Activated CD4-positive, alpha-beta T cell treated with anti-CD3 and anti-CD28 coated beads, Interleukin-2, amount 10 ng/mL, durations not matched to agents 7 days and 5 days (primary cell): ENCODE measurements around the gene ZNF414. TPM values are rescaled to one million over a fixed set of nuclear protein-coding genes. Genes with fewer than 3 reads are reported as not detected.
"Not testable (repeated sequence)": the region's sequence is repeated elsewhere in the genome, so short reads cannot be mapped to it uniquely, and the experiment has no call there.

Experiments
- CTCF ChIA-PET: fragments of 350-600 bp; sonication (Branson Sonifier 250); formaldehyde crosslinking; loops from one replicate; lab custom pipeline; 2021; ENCODE audit warnings: antibody characterized with exemption; lab: Charles Lee
- POLR2A ChIA-PET: fragments of 350-600 bp; sonication (Branson Sonifier 250); formaldehyde crosslinking; loops from one replicate; lab custom pipeline; 2021; ENCODE audit warnings: antibody characterized with exemption; lab: Charles Lee
- DNase-seq: peaks from one replicate; pipeline ENCODE4 v3.0.0-alpha.2; 2020
- H3K27ac Mint-ChIP-seq: one replicate; pipeline ENCODE4 v1.8.0; 2021; ENCODE audit warnings: mild to moderate bottlenecking, moderate library complexity, mixed read lengths
- H3K27me3 Mint-ChIP-seq: one replicate; pipeline ENCODE4 v1.8.0; 2021; ENCODE audit warnings: mixed read lengths
- H3K36me3 Mint-ChIP-seq: one replicate; pipeline ENCODE4 v1.8.0; 2021; ENCODE audit warnings: low read depth, mixed read lengths
- H3K4me1 Mint-ChIP-seq: one replicate; pipeline ENCODE4 v1.8.0; 2021; ENCODE audit warnings: mixed read lengths
- H3K4me3 Mint-ChIP-seq: one replicate; pipeline ENCODE4 v1.8.0; 2021; ENCODE audit warnings: mild to moderate bottlenecking, moderate library complexity, mixed read lengths
- H3K9me3 Mint-ChIP-seq: one replicate; pipeline ENCODE4 v1.8.0; 2021; ENCODE audit warnings: mixed read lengths
- total RNA-seq, 2 experiments: library from RNA; stranded (reverse); gene quantifications; one replicate each; pipeline ENCODE4 v1.2.3, GENCODE V29; 2021

The ZNF414 gene
- 10 to 100 TPM; 46.8 to 47.3 TPM for total RNA-seq

- CTCF ChIA-PET = interaction anchor here (0.7 to 4.6 kb wide), 9 partner anchors 8 to 65 kb away, joined by 3 to 45 read pairs (median 4); partner anchors contain the start of gene MYO1F
- POLR2A ChIA-PET = interaction anchor here (0.6 to 1.8 kb wide), 9 partner anchors 9 to 812 kb away, joined by 3 to 9 read pairs (median 5); partner anchors contain the start of gene MYO1F
- H3K4me3 Mint-ChIP-seq = peak within 1 kb of the TSS; percentile 91
- peaks cover 24% of the 10 kb centered on the region for H3K36me3 Mint-ChIP-seq
- no peaks in the 10 kb centered on the region for H3K27me3 Mint-ChIP-seq
- DNase-seq = peak; percentile 95
- peaks cover 59% of the 10 kb centered on the region for H3K4me1 Mint-ChIP-seq
- H3K27ac Mint-ChIP-seq = peak within 1 kb of the TSS; percentile 97
- no peaks in the 10 kb centered on the region for H3K9me3 Mint-ChIP-seq
These were observed at the start of gene ZNF414 for GRCh38 chr19:8513687-8514504. Gene ZNF414, minus strand, starts transcription at chr19:8514167. Its CDS starts 121 bp downstream, at chr19:8514046.

GRCh38 chr19:8561075-8561764 lies 47.3 kb upstream of the ZNF414 start:
- Mint-ChIP-seq H3K4me1 (peaks cover 48% of the 10 kb centered on the region), H3K4me3 (no peak overlapping the region), H3K27me3 (no peaks in the 10 kb centered on the region), H3K36me3 (peaks cover 30% of the 10 kb centered on the region), H3K9me3 (no peaks in the 10 kb centered on the region), H3K27ac (no peak overlapping the region)
- no peak for DNase-seq
- CTCF ChIA-PET = interaction anchor here (0.6 kb wide), 1 partner anchor 201 kb away, joined by 3 read pairs; no protein-coding TSS in a partner anchor
- POLR2A ChIA-PET = no interaction called here

- no peaks in the 10 kb centered on the region for H3K9me3 Mint-ChIP-seq
- ChIA-PET CTCF (interaction anchor here (0.5 to 2.1 kb wide), 4 partner anchors 13 to 217 kb away, joined by 3 to 10 read pairs (median 4); no protein-coding TSS in a partner anchor), POLR2A (no interaction called here)
- DNase-seq = no peak
- H3K27ac Mint-ChIP-seq = peak overlapping the region; percentile 64
- H3K36me3 Mint-ChIP-seq = peaks cover 35% of the 10 kb centered on the region
- H3K4me3 Mint-ChIP-seq = no peak overlapping the region
- peaks cover 34% of the 10 kb centered on the region for H3K4me1 Mint-ChIP-seq
- H3K27me3 Mint-ChIP-seq = no peaks in the 10 kb centered on the region
These were observed 44.4 kb upstream of the ZNF414 start for GRCh38 chr19:8558325-8558724.

GRCh38 chr19:8557642-8558238 lies 43.8 kb upstream of the ZNF414 start:
- no peak for DNase-seq
- CTCF ChIA-PET = interaction anchor here (0.5 to 2.1 kb wide), 3 partner anchors 22 to 216 kb away, joined by 4 to 10 read pairs (median 4); no protein-coding TSS in a partner anchor
- Mint-ChIP-seq H3K27ac (peak overlapping the region; percentile 82), H3K9me3 (no peaks in the 10 kb centered on the region), H3K27me3 (no peaks in the 10 kb centered on the region), H3K4me1 (peaks cover 32% of the 10 kb centered on the region), H3K36me3 (peaks cover 38% of the 10 kb centered on the region), H3K4me3 (no peak overlapping the region)
- POLR2A ChIA-PET = no interaction called here

GRCh38 chr19:8553729-8554128 lies 39.8 kb upstream of the ZNF414 start:
- H3K9me3 Mint-ChIP-seq, POLR2A ChIA-PET, H3K4me3 Mint-ChIP-seq, H3K27me3 Mint-ChIP-seq, CTCF ChIA-PET, DNase-seq, H3K27ac Mint-ChIP-seq: not testable (repeated sequence)
- Mint-ChIP-seq H3K4me1 (peaks cover 19% of the 10 kb centered on the region), H3K36me3 (peaks cover 54% of the 10 kb centered on the region)

- H3K4me3 Mint-ChIP-seq = no peak overlapping the region
- DNase-seq = no peak
- no peak overlapping the region for H3K27ac Mint-ChIP-seq
- ChIA-PET CTCF (no interaction called here), POLR2A (no interaction called here)
- H3K27me3 Mint-ChIP-seq = no peaks in the 10 kb centered on the region
- H3K4me1 Mint-ChIP-seq = peaks cover 12% of the 10 kb centered on the region
- H3K36me3 Mint-ChIP-seq = peaks cover 54% of the 10 kb centered on the region
- no peaks in the 10 kb centered on the region for H3K9me3 Mint-ChIP-seq
These were observed 38.8 kb upstream of the ZNF414 start for GRCh38 chr19:8552810-8553209.

GRCh38 chr19:8550070-8550469 lies 36.1 kb upstream of the ZNF414 start:
- no peak overlapping the region for H3K4me3 Mint-ChIP-seq
- CTCF ChIA-PET = interaction anchor here (1.3 kb wide), 1 partner anchor 28 kb away, joined by 5 read pairs; no protein-coding TSS in a partner anchor
- no peak for DNase-seq
- H3K9me3 Mint-ChIP-seq = no peaks in the 10 kb centered on the region
- POLR2A ChIA-PET = no interaction called here
- peaks cover 69% of the 10 kb centered on the region for H3K36me3 Mint-ChIP-seq
- H3K4me1 Mint-ChIP-seq = peaks cover 6% of the 10 kb centered on the region
- peak overlapping the region; percentile 60 for H3K27ac Mint-ChIP-seq
- no peaks in the 10 kb centered on the region for H3K27me3 Mint-ChIP-seq

- H3K4me3 Mint-ChIP-seq = no peak overlapping the region
- POLR2A ChIA-PET = no interaction called here
- H3K9me3 Mint-ChIP-seq = no peaks in the 10 kb centered on the region
- peaks cover 2% of the 10 kb centered on the region for H3K4me1 Mint-ChIP-seq
- DNase-seq = no peak
- H3K27me3 Mint-ChIP-seq = no peaks in the 10 kb centered on the region
- peaks cover 50% of the 10 kb centered on the region for H3K36me3 Mint-ChIP-seq
- H3K27ac Mint-ChIP-seq = peak overlapping the region; percentile 28
- CTCF ChIA-PET = no interaction called here
These were observed 31.8 kb upstream of the ZNF414 start for GRCh38 chr19:8545743-8546142.

- H3K36me3 Mint-ChIP-seq = peaks cover 47% of the 10 kb centered on the region
- H3K27ac Mint-ChIP-seq = no peak overlapping the region
- H3K4me1 Mint-ChIP-seq = peaks cover 2% of the 10 kb centered on the region
- no peaks in the 10 kb centered on the region for H3K9me3 Mint-ChIP-seq
- POLR2A ChIA-PET = no interaction called here
- no peak for DNase-seq
- H3K27me3 Mint-ChIP-seq = no peaks in the 10 kb centered on the region
- CTCF ChIA-PET = no interaction called here
- no peak overlapping the region for H3K4me3 Mint-ChIP-seq
These were observed 30.2 kb upstream of the ZNF414 start for GRCh38 chr19:8544168-8544567.

- no peaks in the 10 kb centered on the region for H3K27me3 Mint-ChIP-seq
- H3K36me3 Mint-ChIP-seq = peaks cover 48% of the 10 kb centered on the region
These were observed 25.7 kb upstream of the ZNF414 start for GRCh38 chr19:8539621-8540149.

GRCh38 chr19:8537099-8537498 lies 23.1 kb upstream of the ZNF414 start:
- ChIA-PET CTCF (no interaction called here), POLR2A (no interaction called here)
- Mint-ChIP-seq H3K27ac (no peak overlapping the region), H3K27me3 (no peaks in the 10 kb centered on the region), H3K9me3 (no peaks in the 10 kb centered on the region), H3K4me3 (no peak overlapping the region), H3K4me1 (no peaks in the 10 kb centered on the region), H3K36me3 (peaks cover 52% of the 10 kb centered on the region)
- DNase-seq = no peak

More at GRCh38 chr19:8539621-8540149, 25.7 kb upstream of the ZNF414 start:
- no peak for DNase-seq
- Mint-ChIP-seq H3K9me3 (no peaks in the 10 kb centered on the region), H3K4me3 (no peak overlapping the region), H3K27ac (no peak overlapping the region), H3K4me1 (no peaks in the 10 kb centered on the region)
- POLR2A ChIA-PET = no interaction called here
- CTCF ChIA-PET = interaction anchor here (0.6 to 0.8 kb wide), 4 partner anchors 19 to 1170 kb away, joined by 3 read pairs; no protein-coding TSS in a partner anchor

GRCh38 chr19:8536282-8536681 lies 22.3 kb upstream of the ZNF414 start:
- H3K27ac Mint-ChIP-seq = no peak overlapping the region
- H3K4me1 Mint-ChIP-seq = no peaks in the 10 kb centered on the region
- ChIA-PET POLR2A (no interaction called here), CTCF (no interaction called here)
- H3K36me3 Mint-ChIP-seq = peaks cover 51% of the 10 kb centered on the region
- DNase-seq = no peak
- H3K27me3 Mint-ChIP-seq = no peaks in the 10 kb centered on the region
- H3K9me3 Mint-ChIP-seq = no peaks in the 10 kb centered on the region
- H3K4me3 Mint-ChIP-seq = no peak overlapping the region
